GM12878 (cell line): Measurements from ENCODE around the gene AGBL1. TPM values are rescaled to one million over a fixed set of nuclear protein-coding genes. Genes with fewer than 3 reads are reported as not detected.

Experiments
- ATAC-seq: fragments of 200-7000 bp; cut with Tn5 transposase; 3 replicates; pipeline ENCODE4 v1.9.1; 2020; ENCODE audit warnings: mild to moderate bottlenecking, moderate library complexity
- BruUV-seq: library from RNA; stranded (reverse); fragments of 400-500 nt; replicated peaks from 2 replicates; lab custom pipeline; 2021; lab: Mats Ljungman, UMichigan
- CTCF ChIA-PET: fragments of 300-600 bp; sonication (Branson Sonifier 250); formaldehyde crosslinking; extraction: SDS; loops from one replicate; lab custom pipeline; 2021; ENCODE audit warnings: inconsistent platforms; lab: Yijun Ruan, JAX
- POLR2A ChIA-PET: fragments of 350-600 bp; formaldehyde crosslinking; extraction: SDS; loops from one replicate; lab custom pipeline; 2021; ENCODE audit warnings: inconsistent platforms; lab: Charles Lee
- RAD21 ChIA-PET: fragments of 300-600 bp; sonication (Branson Sonifier 250); formaldehyde crosslinking; loops from one replicate; lab custom pipeline; 2023; ENCODE audit warnings: antibody characterized with exemption; ENCODE audit not compliant: unreplicated experiment; lab: Charles Lee
- SMC1A ChIA-PET: fragments of 300-600 bp; sonication (Branson Sonifier 250); formaldehyde crosslinking; loops from one replicate; lab custom pipeline; 2023; ENCODE audit not compliant: unreplicated experiment, uncharacterized antibody; lab: Charles Lee
- DNase-seq: peaks from one replicate; pipeline ENCODE4 v3.0.0-alpha.2; 2011; ENCODE audit warnings: low read depth, low spot score
- FAIRE-seq: peaks from 3 replicates; lab custom pipeline; 2011; peaks lifted over from hg19 to GRCh38; lab: Jason Lieb, UNC
- H2AFZ ChIP-seq: 2 replicates; pipeline ENCODE4 v1.6.0; 2011; ENCODE audit warnings: low read depth, low read length, control low read depth; ENCODE audit not compliant: control insufficient read depth
- H3K27ac ChIP-seq: 2 replicates; pipeline ENCODE4 v1.5.1; 2011; ENCODE audit warnings: control low read depth; ENCODE audit not compliant: control insufficient read depth, insufficient read depth
- H3K27me3 ChIP-seq, 2 experiments: replicated peaks in 1 of 2; 2 replicates each; pipeline versions ENCODE4 v1.6.0 to v1.6.1; 2011; ENCODE audit warnings: low read length in 1 of 2; ENCODE audit not compliant: control insufficient read depth in 2 of 2, insufficient read depth in 2 of 2
- H3K36me3 ChIP-seq, 2 experiments: 2 replicates each; pipeline ENCODE4 v1.5.1; 2011; ENCODE audit warnings: low read length in 1 of 2; ENCODE audit not compliant: control insufficient read depth in 2 of 2, insufficient read depth in 2 of 2
- H3K4me1 ChIP-seq: 2 replicates; pipeline ENCODE4 v1.6.1; 2011; ENCODE audit warnings: mild to moderate bottlenecking, low read length, moderate library complexity, mixed read lengths; ENCODE audit not compliant: control insufficient read depth, insufficient read depth
- H3K4me2 ChIP-seq: 2 replicates; pipeline ENCODE4 v1.6.0; 2011; ENCODE audit warnings: control low read depth; ENCODE audit not compliant: control insufficient read depth, insufficient read depth
- H3K4me3 ChIP-seq: fragments of 200-600 bp; sonication (generic); 2 replicates; pipeline ENCODE4 v1.5.1; 2016
- H3K79me2 ChIP-seq: 2 replicates; pipeline ENCODE4 v1.6.0; 2011; ENCODE audit warnings: low read length; ENCODE audit not compliant: control insufficient read depth, insufficient read depth
- H3K9ac ChIP-seq: 2 replicates; pipeline ENCODE4 v1.8.0; 2011; ENCODE audit warnings: low read length, control low read depth, mixed read lengths; ENCODE audit not compliant: control insufficient read depth, insufficient read depth
- H3K9me3 ChIP-seq: replicated peaks from 3 replicates; pipeline ENCODE4 v1.5.1; 2011; ENCODE audit warnings: mild to moderate bottlenecking, low read length; ENCODE audit not compliant: control insufficient read depth, insufficient read depth
- H4K20me1 ChIP-seq: 2 replicates; pipeline ENCODE4 v1.6.0; 2011; ENCODE audit not compliant: control insufficient read depth, insufficient read depth
- CHD1 ChIP-seq: IDR thresholded peaks from 2 replicates; pipeline ENCODE4 v1.6.1; 2012; ENCODE audit warnings: low read depth, low read length, improper control_type of control experiment
- DPF2 ChIP-seq: fragments of 450-650 bp; IDR thresholded peaks from 2 replicates; pipeline ENCODE4 v1.6.1; 2017; ENCODE audit warnings: mild to moderate bottlenecking
- GATAD2B ChIP-seq: fragments of 450-650 bp; conservative IDR thresholded peaks from 2 replicates; pipeline ENCODE4 v1.6.1; 2017; ENCODE audit warnings: low read depth, mild to moderate bottlenecking, moderate library complexity
- HDAC6 ChIP-seq: fragments of 200-600 bp; sonication (generic); IDR thresholded peaks from one replicate; pipeline ENCODE4 v1.8.0; 2017; ENCODE audit warnings: antibody characterized with exemption; ENCODE audit not compliant: unreplicated experiment
- IKZF1 ChIP-seq: fragments of 450-650 bp; conservative IDR thresholded peaks from 2 replicates; pipeline ENCODE4 v1.6.1; 2017; ENCODE audit warnings: antibody characterized with exemption, mild to moderate bottlenecking
- MYB ChIP-seq: fragments of 150-350 bp; IDR thresholded peaks from 2 replicates; pipeline ENCODE4 v1.6.1; 2014; ENCODE audit warnings: mild to moderate bottlenecking, low read depth, low read length, borderline replicate concordance
- PBX3 ChIP-seq: IDR thresholded peaks from 2 replicates; pipeline ENCODE4 v1.6.1; 2011; ENCODE audit warnings: mild to moderate bottlenecking, low read depth, low read length, moderate library complexity; ENCODE audit not compliant: insufficient replicate concordance
- POLR2AphosphoS5 ChIP-seq: IDR thresholded peaks from 2 replicates; pipeline ENCODE4 v1.6.1; 2011; ENCODE audit warnings: mild to moderate bottlenecking, low read length, inconsistent platforms
- PRDM15 ChIP-seq: fragments of 450-650 bp; formaldehyde crosslinking; IDR thresholded peaks from 2 replicates; pipeline ENCODE4 v1.4.0; 2020; ENCODE audit warnings: mild to moderate bottlenecking, moderate library complexity
- RB1 ChIP-seq: fragments of 450-650 bp; formaldehyde crosslinking; IDR thresholded peaks from 2 replicates; pipeline ENCODE4 v1.6.1; 2017; ENCODE audit warnings: mild to moderate bottlenecking, borderline replicate concordance
- SKIL ChIP-seq: fragments of 450-650 bp; IDR thresholded peaks from 2 replicates; pipeline ENCODE4 v1.6.1; 2017; ENCODE audit warnings: mild to moderate bottlenecking, low read depth, inconsistent platforms; ENCODE audit not compliant: poor library complexity, severe bottlenecking
- SPI1 ChIP-seq: IDR thresholded peaks from 2 replicates; pipeline ENCODE4 v1.6.1; 2011; ENCODE audit warnings: low read depth, mild to moderate bottlenecking, low read length, moderate library complexity, borderline replicate concordance; ENCODE audit not compliant: insufficient read depth
- YBX1 ChIP-seq: fragments of 450-650 bp; IDR thresholded peaks from 2 replicates; pipeline ENCODE4 v1.6.1; 2016; ENCODE audit warnings: antibody characterized with exemption
- WGBS: methylation state at CpG from one replicate; pipeline ENCODE4 v1.1.6; 2016; ENCODE audit warnings: low lambda C conversion rate; ENCODE audit not compliant: insufficient replicate concordance, insufficient coverage; ENCODE audit errors: missing lambda C conversion rate; 5-methylcytosine and 5-hydroxymethylcytosine counted together
- in situ Hi-C: fragments of 300-500 bp; cut with MboI; formaldehyde crosslinking; loops from 9 replicates; pipeline ENCODE4 v1.14.3; 2018; ENCODE audit warnings: mixed read lengths
- intact Hi-C: fragments of 100-400 bp; cut with micrococcal nuclease; formaldehyde crosslinking; loops from one replicate; pipeline ENCODE4 v1.14.2; 2022; ENCODE audit not compliant: unreplicated experiment
- polyA plus RNA-seq, 11 experiments: library from polyadenylated mRNA; depleted of rRNA in 4 of 11; unstranded in 6 of 11; stranded (reverse) in 5 of 11; fragments of >200 nt; fragmentation: Nextera tagmentation in 4 of 11; fragmentation: Illumina TruSeq in 1 of 11; extraction: Ambion mirVana in 4 of 11; extraction: Trizol in 1 of 11; gene quantifications; 1 replicate in 1 of 11; 2 replicates in 10 of 11; pipeline versions ENCODE4 v1.2.1 to v1.2.3, GENCODE V29; 2011 to 2016; ENCODE audit warnings: inconsistent platforms in 2 of 11, missing spikeins in 2 of 11, low read depth in 1 of 11
- total RNA-seq, 4 experiments: library from RNA; depleted of rRNA in 3 of 4; stranded (reverse); fragments of >200 nt in 3 of 4; fragmentation: Illumina TruSeq in 1 of 4; extraction: Trizol in 1 of 4; gene quantifications; 2 replicates each; pipeline versions ENCODE4 v1.2.1 to v1.2.3, GENCODE V29; 2013 to 2021

AGBL1 gene
- total and polyA plus RNA-seq, 10 of the 15 experiments (the other 5 are each of a cell fraction or from before 2014, with no cell fraction given) = not detected

GRCh38 chr15:86213888-86214287 lies 134.2 kb downstream of the AGBL1 start:
- no peak overlapping the region for H3K4me2 ChIP-seq
- SMC1A ChIA-PET = no interaction called here
- H3K4me3 ChIP-seq = no peak overlapping the region
- no peaks in the 10 kb centered on the region for H3K27me3 ChIP-seq
- H3K27ac ChIP-seq = no peak overlapping the region
- in situ Hi-C loops (no loop called here), intact Hi-C loops (no loop called here)
- H4K20me1 ChIP-seq = no peaks in the 10 kb centered on the region
- H3K4me1 ChIP-seq = no peaks in the 10 kb centered on the region
- no peaks in the 10 kb centered on the region for H3K36me3 ChIP-seq
- WGBS = 23% methylated on average over 2 of the region's 2 CpGs
- no peak for TF ChIP-seq POLR2AphosphoS5
- no peak for TF ChIP-seq PBX3
- TF ChIP-seq YBX1 = no peak
- no peak for TF ChIP-seq DPF2
- no peak for TF ChIP-seq SPI1
- TF ChIP-seq SKIL = no peak
- TF ChIP-seq IKZF1 = no peak
- TF ChIP-seq PRDM15 (CRISPR knock-in tag) = no peak
- no peak for TF ChIP-seq MYB
- TF ChIP-seq RB1 = no peak
- TF ChIP-seq CHD1 = no peak
- no peak for TF ChIP-seq GATAD2B
- TF ChIP-seq HDAC6 = no peak
- H3K9ac ChIP-seq = no peak overlapping the region
- no peak for ATAC-seq
- DNase-seq = no peak
- no peaks in the 10 kb centered on the region; the same call in 2 of the 3 replicates for H3K9me3 ChIP-seq
- FAIRE-seq = no peak
- POLR2A ChIA-PET = no interaction called here
- no peak overlapping the region for H2AFZ ChIP-seq
- RAD21 ChIA-PET = interaction anchor here (0.6 kb wide), 1 partner anchor 472 kb away, joined by 3 read pairs; no protein-coding TSS in a partner anchor
- no peaks in the 10 kb centered on the region for H3K79me2 ChIP-seq
- BruUV-seq = no TSS peak
- CTCF ChIA-PET = no interaction called here
